GM23338 (cell line): ENCODE data around the gene ROBO3. TPM values are rescaled to one million over a fixed set of nuclear protein-coding genes. Genes with fewer than 3 reads are reported as not detected.

Source experiments
- ATAC-seq: fragments of 200-7000 bp; cut with Tn5 transposase; 3 replicates; pipeline ENCODE4 v1.9.1; 2020
- DNase-seq: peaks from one replicate; pipeline ENCODE4 v3.0.0-alpha.2; 2015; ENCODE audit warnings: low spot score
- H2AFZ ChIP-seq: fragments of 200-600 bp; sonication (generic); 2 replicates; pipeline ENCODE4 v1.8.0; 2016; ENCODE audit warnings: antibody characterized with exemption, mild to moderate bottlenecking, moderate library complexity
- H3F3A ChIP-seq: fragments of 200-600 bp; sonication (generic); replicated peaks from 2 replicates; pipeline ENCODE4 v1.8.0; 2017; ENCODE audit warnings: antibody characterized with exemption, mixed run types, low read depth
- H3K27ac ChIP-seq: fragments of 200-600 bp; sonication (generic); 2 replicates; pipeline ENCODE4 v1.6.1; 2016; ENCODE audit warnings: low read depth
- H3K27me3 ChIP-seq: fragments of 200-600 bp; sonication (generic); 2 replicates; pipeline ENCODE4 v1.8.0; 2016; ENCODE audit warnings: mild to moderate bottlenecking, mixed run types, moderate library complexity; ENCODE audit not compliant: insufficient read depth
- H3K36me3 ChIP-seq: fragments of 200-600 bp; sonication (generic); 2 replicates; pipeline ENCODE4 v1.8.0; 2016; ENCODE audit warnings: mild to moderate bottlenecking; ENCODE audit not compliant: insufficient read depth
- H3K4me1 ChIP-seq: fragments of 200-600 bp; sonication (generic); 2 replicates; pipeline ENCODE4 v1.8.0; 2016; ENCODE audit warnings: mild to moderate bottlenecking, moderate library complexity; ENCODE audit not compliant: insufficient read depth
- H3K4me2 ChIP-seq: fragments of 200-600 bp; sonication (generic); 2 replicates; pipeline ENCODE4 v1.7.1; 2017; ENCODE audit warnings: mixed run types
- H3K4me3 ChIP-seq: fragments of 200-600 bp; sonication (generic); 2 replicates; pipeline ENCODE4 v1.6.1; 2016; ENCODE audit warnings: mixed run types
- H3K79me2 ChIP-seq: fragments of 200-600 bp; sonication (generic); replicated peaks from 2 replicates; pipeline ENCODE4 v1.8.0; 2017; ENCODE audit warnings: mild to moderate bottlenecking; ENCODE audit not compliant: insufficient read depth
- H3K9me2 ChIP-seq: fragments of 200-600 bp; sonication (generic); 2 replicates; pipeline ENCODE4 v1.8.0; 2017; ENCODE audit not compliant: insufficient read depth
- H4K20me1 ChIP-seq: fragments of 200-600 bp; sonication (generic); replicated peaks from 2 replicates; pipeline ENCODE4 v1.8.0; 2017; ENCODE audit warnings: mild to moderate bottlenecking; ENCODE audit not compliant: insufficient read depth
- H3K27ac Mint-ChIP-seq: 2 replicates; pipeline ENCODE4 v1.8.0; 2020; ENCODE audit warnings: inconsistent platforms, mild to moderate bottlenecking, moderate library complexity, mixed read lengths
- H3K27me3 Mint-ChIP-seq: 3 replicates; pipeline ENCODE4 v1.8.0; 2022; ENCODE audit warnings: low read depth, mild to moderate bottlenecking, moderate library complexity, mixed read lengths, inconsistent platforms; ENCODE audit not compliant: insufficient read depth, poor library complexity
- H3K36me3 Mint-ChIP-seq: 3 replicates; pipeline ENCODE4 v1.8.0; 2021; ENCODE audit warnings: low read depth, mild to moderate bottlenecking, inconsistent platforms, moderate library complexity, mixed read lengths
- H3K4me1 Mint-ChIP-seq: 3 replicates; pipeline ENCODE4 v1.8.0; 2020; ENCODE audit warnings: mild to moderate bottlenecking, inconsistent platforms, mixed read lengths
- H3K4me3 Mint-ChIP-seq: 3 replicates; pipeline ENCODE4 v1.8.0; 2021; ENCODE audit warnings: moderate library complexity, mild to moderate bottlenecking, inconsistent platforms, mixed read lengths
- H3K9me3 Mint-ChIP-seq: 3 replicates; pipeline ENCODE4 v1.8.0; 2020; ENCODE audit warnings: moderate library complexity, mild to moderate bottlenecking, inconsistent platforms, mixed read lengths
- CREB1 ChIP-seq: fragments of 250-450 bp; sonication (Bioruptor Pico); IDR thresholded peaks from 2 replicates; pipeline ENCODE4 v1.5.0; 2020; ENCODE audit warnings: low read depth, mild to moderate bottlenecking, moderate library complexity
- EZH2 ChIP-seq: fragments of 200-600 bp; sonication (generic); IDR thresholded peaks from one replicate; pipeline ENCODE4 v1.8.0; 2017; ENCODE audit warnings: antibody characterized with exemption, mild to moderate bottlenecking, low read depth; ENCODE audit not compliant: unreplicated experiment
- EZH2phosphoT487 ChIP-seq: fragments of 200-600 bp; sonication (generic); IDR thresholded peaks from one replicate; pipeline ENCODE4 v1.8.1; 2018; ENCODE audit warnings: antibody characterized with exemption; ENCODE audit not compliant: unreplicated experiment
- JUNB ChIP-seq: IDR thresholded peaks from one replicate; pipeline ENCODE4 v1.6.1; 2016; ENCODE audit warnings: antibody characterized with exemption; ENCODE audit not compliant: unreplicated experiment
- NANOG ChIP-seq: IDR thresholded peaks from 2 replicates; pipeline ENCODE4 v1.6.1; 2016; ENCODE audit warnings: antibody characterized with exemption, borderline replicate concordance
- POLR2AphosphoS5 ChIP-seq: IDR thresholded peaks from 2 replicates; pipeline ENCODE4 v1.6.1; 2016; ENCODE audit warnings: antibody characterized with exemption, low read depth
- REST ChIP-seq: IDR thresholded peaks from one replicate; pipeline ENCODE4 v1.6.1; 2018; ENCODE audit warnings: antibody characterized with exemption; ENCODE audit not compliant: unreplicated experiment
- ZNF114 ChIP-seq: fragments of 250-450 bp; sonication (Bioruptor Pico); IDR thresholded peaks from 2 replicates; pipeline ENCODE4 v1.5.0; 2020; ENCODE audit warnings: mild to moderate bottlenecking, moderate library complexity
- ZNF331 ChIP-seq: fragments of 250-450 bp; sonication (Bioruptor Pico); IDR thresholded peaks from 2 replicates; pipeline ENCODE4 v1.5.0; 2020; ENCODE audit warnings: low read depth, mild to moderate bottlenecking, moderate library complexity
- polyA plus RNA-seq: library from polyadenylated mRNA; unstranded; fragments of >200 nt; fragmentation: Nextera tagmentation; extraction: Ambion mirVana; gene quantifications from 2 replicates; pipeline ENCODE4 v1.2.1, GENCODE V29; 2016
- total RNA-seq: library from RNA; depleted of rRNA; stranded (reverse); fragments of >200 nt; shearing (Covaris generic); gene quantifications from 2 replicates; pipeline ENCODE4 v1.2.3, GENCODE V29; 2014
- TF ChIP-seq, protein P1 (sequence below), 2 experiments: fragments of 200-600 bp in 1 of 2; sonication (generic) in 1 of 2; conservative IDR thresholded peaks; 2 replicates each; pipeline versions ENCODE4 v1.5.1 to v1.6.1; 2016 to 2017; ENCODE audit warnings: antibody characterized with exemption in 2 of 2, low read depth in 2 of 2, mild to moderate bottlenecking in 2 of 2, moderate library complexity in 1 of 2
- TF ChIP-seq, protein P2 (sequence below): IDR thresholded peaks from 2 replicates; pipeline ENCODE4 v1.6.1; 2016; ENCODE audit warnings: antibody characterized with exemption

The ROBO3 gene
- total and polyA plus RNA-seq, 2 experiments from 2014 or later: 17.0 to 21.4 TPM

- TF ChIP-seq REST: no peak
- no peak for TF ChIP-seq EZH2
- TF ChIP-seq, protein P1, sequence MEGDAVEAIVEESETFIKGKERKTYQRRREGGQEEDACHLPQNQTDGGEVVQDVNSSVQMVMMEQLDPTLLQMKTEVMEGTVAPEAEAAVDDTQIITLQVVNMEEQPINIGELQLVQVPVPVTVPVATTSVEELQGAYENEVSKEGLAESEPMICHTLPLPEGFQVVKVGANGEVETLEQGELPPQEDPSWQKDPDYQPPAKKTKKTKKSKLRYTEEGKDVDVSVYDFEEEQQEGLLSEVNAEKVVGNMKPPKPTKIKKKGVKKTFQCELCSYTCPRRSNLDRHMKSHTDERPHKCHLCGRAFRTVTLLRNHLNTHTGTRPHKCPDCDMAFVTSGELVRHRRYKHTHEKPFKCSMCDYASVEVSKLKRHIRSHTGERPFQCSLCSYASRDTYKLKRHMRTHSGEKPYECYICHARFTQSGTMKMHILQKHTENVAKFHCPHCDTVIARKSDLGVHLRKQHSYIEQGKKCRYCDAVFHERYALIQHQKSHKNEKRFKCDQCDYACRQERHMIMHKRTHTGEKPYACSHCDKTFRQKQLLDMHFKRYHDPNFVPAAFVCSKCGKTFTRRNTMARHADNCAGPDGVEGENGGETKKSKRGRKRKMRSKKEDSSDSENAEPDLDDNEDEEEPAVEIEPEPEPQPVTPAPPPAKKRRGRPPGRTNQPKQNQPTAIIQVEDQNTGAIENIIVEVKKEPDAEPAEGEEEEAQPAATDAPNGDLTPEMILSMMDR (conservative IDR thresholded peaks at IDR 0.05; ENCODE audit: low read depth in 2 of 2): no peak
- TF ChIP-seq EZH2phosphoT487: no peak
- no peak for TF ChIP-seq NANOG
- TF ChIP-seq, protein P2, sequence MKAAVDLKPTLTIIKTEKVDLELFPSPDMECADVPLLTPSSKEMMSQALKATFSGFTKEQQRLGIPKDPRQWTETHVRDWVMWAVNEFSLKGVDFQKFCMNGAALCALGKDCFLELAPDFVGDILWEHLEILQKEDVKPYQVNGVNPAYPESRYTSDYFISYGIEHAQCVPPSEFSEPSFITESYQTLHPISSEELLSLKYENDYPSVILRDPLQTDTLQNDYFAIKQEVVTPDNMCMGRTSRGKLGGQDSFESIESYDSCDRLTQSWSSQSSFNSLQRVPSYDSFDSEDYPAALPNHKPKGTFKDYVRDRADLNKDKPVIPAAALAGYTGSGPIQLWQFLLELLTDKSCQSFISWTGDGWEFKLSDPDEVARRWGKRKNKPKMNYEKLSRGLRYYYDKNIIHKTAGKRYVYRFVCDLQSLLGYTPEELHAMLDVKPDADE: no peak
- no peak for TF ChIP-seq POLR2AphosphoS5
- no peak for TF ChIP-seq ZNF114
- TF ChIP-seq CREB1 (CRISPR knock-in tag): no peak
- no peak for TF ChIP-seq ZNF331 (CRISPR knock-in tag)
- no peak for TF ChIP-seq JUNB
Observed at GRCh38 chr11:124834526-124835180, 30.6 kb upstream of the ROBO3 start (continued).

DNA sequence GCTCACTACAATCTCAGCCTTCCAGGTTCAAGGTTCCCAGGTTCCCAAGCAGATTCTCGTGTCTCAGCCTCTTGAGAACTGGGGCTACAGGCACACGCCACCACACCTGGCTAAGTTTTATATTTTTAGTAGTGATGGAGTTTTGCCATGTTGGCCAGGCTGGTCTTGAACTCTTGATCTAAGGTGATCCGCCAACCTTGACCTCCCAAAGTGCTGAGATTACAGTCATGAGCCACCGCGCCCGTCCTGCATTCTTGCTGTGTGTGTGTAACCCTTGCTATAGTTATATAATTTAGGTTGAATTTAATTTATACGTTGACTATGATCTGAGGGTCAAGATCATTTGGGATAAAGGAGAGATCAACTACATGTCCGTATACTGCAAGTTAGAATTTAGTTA is 29.3 kb upstream of the ROBO3 start:
- no peak overlapping the region for H3K27ac Mint-ChIP-seq
- H3K4me2 ChIP-seq: peak overlapping the region; percentile 68; the same call in 1 of the 2 replicates
- H3K9me3 Mint-ChIP-seq: no peaks in the 10 kb centered on the region; the same call in 2 of the 3 replicates
- H4K20me1 ChIP-seq: peaks cover 10% of the 10 kb centered on the region
- H3F3A ChIP-seq: peaks cover 13% of the 10 kb centered on the region; the same call in 1 of the 2 replicates
- peaks cover 57% of the 10 kb centered on the region for H3K27me3 ChIP-seq
- H3K27ac ChIP-seq: no peak overlapping the region
- no peaks in the 10 kb centered on the region for H3K36me3 ChIP-seq
- H3K27me3 Mint-ChIP-seq: peaks cover 23% of the 10 kb centered on the region
- DNase-seq (no peak), ATAC-seq (no peak)
- peaks cover 24% of the 10 kb centered on the region for H3K4me1 Mint-ChIP-seq
- H3K4me1 ChIP-seq: peaks cover 8% of the 10 kb centered on the region; the same call in 1 of the 2 replicates
- peak overlapping the region; percentile 78 for H2AFZ ChIP-seq
- no peaks in the 10 kb centered on the region for H3K9me2 ChIP-seq
- no peak overlapping the region for H3K4me3 ChIP-seq
- peak overlapping the region; percentile 50; the same call in 2 of the 3 replicates for H3K4me3 Mint-ChIP-seq
- no peaks in the 10 kb centered on the region for H3K36me3 Mint-ChIP-seq
- H3K79me2 ChIP-seq: no peaks in the 10 kb centered on the region
- TF ChIP-seq, protein P1 (conservative IDR thresholded peaks at IDR 0.05; ENCODE audit: low read depth in 2 of 2): no peak
- no peak for TF ChIP-seq POLR2AphosphoS5
- no peak for TF ChIP-seq ZNF331 (CRISPR knock-in tag)
- TF ChIP-seq, protein P2: no peak
- TF ChIP-seq JUNB: no peak
- TF ChIP-seq EZH2: no peak
- TF ChIP-seq NANOG: no peak
- TF ChIP-seq CREB1 (CRISPR knock-in tag): no peak
